Activated CD8-positive, alpha-beta memory T cell treated with anti-CD3 and anti-CD28 coated beads, Interleukin-2, amount 10 ng/mL, durations not matched to agents 7 days and 5 days (primary cell): ENCODE data around the gene RFTN1. TPM values are rescaled to one million over a fixed set of nuclear protein-coding genes. Genes with fewer than 3 reads are reported as not detected.

Source experiments
- ATAC-seq: fragments of 150-1000 bp; cut with Tn5 transposase; one replicate; pipeline ENCODE4 v1.10.0; 2021; ENCODE audit warnings: moderate library complexity
- CTCF ChIA-PET: fragments of 350-600 bp; sonication (Branson Sonifier 250); formaldehyde crosslinking; loops from one replicate; lab custom pipeline; 2021; ENCODE audit warnings: antibody characterized with exemption; lab: Charles Lee
- DNase-seq: peaks from one replicate; pipeline ENCODE4 v3.0.0-alpha.2; 2020
- H3K27ac Mint-ChIP-seq: one replicate; pipeline ENCODE4 v1.8.0; 2021; ENCODE audit warnings: mild to moderate bottlenecking, mixed read lengths
- H3K27me3 Mint-ChIP-seq: one replicate; pipeline ENCODE4 v1.8.0; 2021; ENCODE audit warnings: mixed read lengths
- H3K36me3 Mint-ChIP-seq: one replicate; pipeline ENCODE4 v1.8.0; 2021; ENCODE audit warnings: mild to moderate bottlenecking, mixed read lengths
- H3K4me1 Mint-ChIP-seq: one replicate; pipeline ENCODE4 v1.8.0; 2021; ENCODE audit warnings: mixed read lengths
- H3K4me3 Mint-ChIP-seq: one replicate; pipeline ENCODE4 v1.8.0; 2021; ENCODE audit warnings: mild to moderate bottlenecking, moderate library complexity, mixed read lengths
- H3K9me3 Mint-ChIP-seq: one replicate; pipeline ENCODE4 v1.8.0; 2022; ENCODE audit warnings: low read depth, mixed read lengths
- total RNA-seq, 2 experiments: library from RNA; stranded (reverse); gene quantifications; one replicate each; pipeline ENCODE4 v1.2.3, GENCODE V29; 2021

RFTN1 gene
- total RNA-seq, 2 experiments from 2014 or later = 78.0 to 96.7 TPM

GRCh38 chr3:16520970-16521881 lies 7.7 kb upstream of the RFTN1 start:
- peak overlapping the region; percentile 59 for H3K27ac Mint-ChIP-seq
- DNase-seq (no peak), ATAC-seq (peak; percentile 32)

GRCh38 chr3:16520241-16520969 lies 6.9 kb upstream of the RFTN1 start:
- peaks cover 47% of the 10 kb centered on the region for H3K36me3 Mint-ChIP-seq
- H3K27me3 Mint-ChIP-seq = no peaks in the 10 kb centered on the region
- peaks cover 28% of the 10 kb centered on the region for H3K9me3 Mint-ChIP-seq
- peak overlapping the region; percentile 59 for H3K27ac Mint-ChIP-seq
- ATAC-seq (no peak), DNase-seq (no peak)
- CTCF ChIA-PET = no interaction called here
- H3K4me1 Mint-ChIP-seq = peaks cover 63% of the 10 kb centered on the region
- H3K4me3 Mint-ChIP-seq = no peak overlapping the region

More at GRCh38 chr3:16520970-16521881, 7.7 kb upstream of the RFTN1 start:
- H3K4me3 Mint-ChIP-seq = no peak overlapping the region
- H3K9me3 Mint-ChIP-seq = peaks cover 32% of the 10 kb centered on the region
- H3K36me3 Mint-ChIP-seq = peaks cover 51% of the 10 kb centered on the region
- no peaks in the 10 kb centered on the region for H3K27me3 Mint-ChIP-seq
- CTCF ChIA-PET = interaction anchor here (0.6 to 1.5 kb wide), 3 partner anchors 8 to 320 kb away, joined by 3 to 8 read pairs (median 3); no protein-coding TSS in a partner anchor
- H3K4me1 Mint-ChIP-seq = peaks cover 59% of the 10 kb centered on the region

GRCh38 chr3:16516695-16517481 lies 3.4 kb upstream of the RFTN1 start:
- Mint-ChIP-seq H3K27ac (peak overlapping the region; percentile 86), H3K4me3 (peak overlapping the region; percentile 100), H3K36me3 (peaks cover 27% of the 10 kb centered on the region), H3K4me1 (peaks cover 65% of the 10 kb centered on the region), H3K27me3 (no peaks in the 10 kb centered on the region), H3K9me3 (peaks cover 17% of the 10 kb centered on the region)
- ATAC-seq (no peak), DNase-seq (peak; percentile 67)
- CTCF ChIA-PET = interaction anchor here (1.2 to 2.2 kb wide), 9 partner anchors 8 to 252 kb away, joined by 3 to 6 read pairs (median 4); partner anchors contain the start of genes DPH3 and OXNAD1

GRCh38 chr3:16515885-16516420 lies 2.5 kb upstream of the RFTN1 start:
- ATAC-seq = no peak
- peak overlapping the region; percentile 100 for H3K4me3 Mint-ChIP-seq
- peaks cover 17% of the 10 kb centered on the region for H3K9me3 Mint-ChIP-seq
- H3K36me3 Mint-ChIP-seq = peaks cover 32% of the 10 kb centered on the region
- no peak for DNase-seq
- peak overlapping the region; percentile 86 for H3K27ac Mint-ChIP-seq
- H3K27me3 Mint-ChIP-seq = no peaks in the 10 kb centered on the region
- peaks cover 66% of the 10 kb centered on the region for H3K4me1 Mint-ChIP-seq
- CTCF ChIA-PET = interaction anchor here (1.2 to 2.2 kb wide), 9 partner anchors 9 to 251 kb away, joined by 3 to 6 read pairs (median 4); partner anchors contain the start of genes DPH3 and OXNAD1

- H3K4me3 Mint-ChIP-seq = peak overlapping the region; percentile 100
- H3K36me3 Mint-ChIP-seq = peaks cover 36% of the 10 kb centered on the region
- CTCF ChIA-PET = interaction anchor here (2.2 kb wide), 1 partner anchor 23 kb away, joined by 6 read pairs; no protein-coding TSS in a partner anchor
- ATAC-seq = no peak
- peaks cover 65% of the 10 kb centered on the region for H3K4me1 Mint-ChIP-seq
- H3K27me3 Mint-ChIP-seq = no peaks in the 10 kb centered on the region
- DNase-seq = no peak
- peak overlapping the region; percentile 78 for H3K27ac Mint-ChIP-seq
- H3K9me3 Mint-ChIP-seq = peaks cover 16% of the 10 kb centered on the region
Observed at GRCh38 chr3:16514755-16515353, 1.4 kb upstream of the RFTN1 start.

GRCh38 chr3:16514021-16514700 lies 662 bp upstream of the RFTN1 start:
- Mint-ChIP-seq H3K4me1 (peaks cover 68% of the 10 kb centered on the region), H3K9me3 (peaks cover 11% of the 10 kb centered on the region), H3K27me3 (no peaks in the 10 kb centered on the region), H3K27ac (peak overlapping the region; percentile 78), H3K36me3 (peaks cover 34% of the 10 kb centered on the region), H3K4me3 (peak overlapping the region; percentile 100)
- CTCF ChIA-PET = interaction anchor here (2.6 kb wide), 1 partner anchor 17 kb away, joined by 10 read pairs; no protein-coding TSS in a partner anchor
- ATAC-seq (no peak), DNase-seq (no peak)

GRCh38 chr3:16512435-16513140 lies 911 bp downstream of the RFTN1 start:
- ATAC-seq (peak; percentile 55), DNase-seq (peak; percentile 73)
- no peaks in the 10 kb centered on the region for H3K9me3 Mint-ChIP-seq
- peak overlapping the region; percentile 86 for H3K27ac Mint-ChIP-seq
- H3K4me3 Mint-ChIP-seq = peak overlapping the region; percentile 100
- H3K4me1 Mint-ChIP-seq = peaks cover 77% of the 10 kb centered on the region
- CTCF ChIA-PET = interaction anchor here (0.7 to 2.6 kb wide), 18 partner anchors 9 to 258 kb away, joined by 3 to 12 read pairs (median 5); partner anchors contain the start of gene DPH3
- peaks cover 25% of the 10 kb centered on the region for H3K36me3 Mint-ChIP-seq
- no peaks in the 10 kb centered on the region for H3K27me3 Mint-ChIP-seq

- Mint-ChIP-seq H3K36me3 (peaks cover 28% of the 10 kb centered on the region), H3K27me3 (no peaks in the 10 kb centered on the region), H3K27ac (peak overlapping the region; percentile 86), H3K9me3 (no peaks in the 10 kb centered on the region), H3K4me1 (peaks cover 79% of the 10 kb centered on the region), H3K4me3 (peak overlapping the region; percentile 100)
- ATAC-seq (peak; percentile 66), DNase-seq (peak; percentile 94)
- CTCF ChIA-PET = interaction anchor here (0.9 to 2.6 kb wide), 18 partner anchors 9 to 257 kb away, joined by 3 to 12 read pairs (median 5); partner anchors contain the start of gene DPH3
Observed at GRCh38 chr3:16511681-16512434, 1.6 kb downstream of the RFTN1 start.

GRCh38 chr3:16510620-16511319 lies 2.7 kb downstream of the RFTN1 start:
- H3K4me3 Mint-ChIP-seq = peak overlapping the region; percentile 100

More at GRCh38 chr3:16510620-16511319, 2.7 kb downstream of the RFTN1 start:
- H3K4me1 Mint-ChIP-seq = peaks cover 78% of the 10 kb centered on the region
- H3K36me3 Mint-ChIP-seq = peaks cover 38% of the 10 kb centered on the region
- ATAC-seq (no peak), DNase-seq (no peak)
- H3K9me3 Mint-ChIP-seq = no peaks in the 10 kb centered on the region
- CTCF ChIA-PET = interaction anchor here (0.9 to 2.4 kb wide), 9 partner anchors 26 to 246 kb away, joined by 3 to 12 read pairs (median 5); partner anchors contain the start of gene DPH3
- peak overlapping the region; percentile 86 for H3K27ac Mint-ChIP-seq
- no peaks in the 10 kb centered on the region for H3K27me3 Mint-ChIP-seq
